ENCODE data around the gene ANO5. TPM values are rescaled to one million over a fixed set of nuclear protein-coding genes. Genes with fewer than 3 reads are reported as not detected.

The ANO5 gene
- total RNA-seq, 1 donor from 2014 or later: not detected

Other genes starting within 250 kb of the ANO5 start
- gene SLC17A6, start 145.3 kb downstream of the ANO5 start, total RNA-seq: not detected in 2 replicates

Measured in activated CD4-positive, alpha-beta T cell treated with anti-CD3 and anti-CD28 coated beads, Interleukin-2, amount 10 ng/mL, durations not matched to agents 24 days and 14 days (primary cell).